ENCODE measurements around the gene TLR10.

DNA sequence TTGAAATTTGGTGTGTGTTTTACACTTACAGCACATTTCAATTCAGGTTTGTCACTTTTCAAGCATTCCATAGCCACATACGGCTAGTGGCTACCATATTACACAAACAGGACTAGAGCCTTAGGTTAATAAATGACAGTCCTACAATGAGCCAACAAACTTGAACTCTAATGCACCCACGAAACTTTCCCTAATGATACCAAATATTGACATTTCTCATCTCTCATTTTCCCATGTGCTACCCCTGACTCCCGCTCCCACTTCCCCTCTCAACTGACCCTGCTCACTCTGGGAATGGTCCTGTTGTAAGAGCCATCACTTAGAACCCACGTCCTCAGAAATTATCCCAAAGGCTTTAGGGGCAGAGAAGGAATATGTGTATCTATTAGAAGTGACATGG is 4.9 kb upstream of the TLR10 start:
- TF ChIP-seq EZH2phosphoT487 (IDR thresholded peaks at IDR 0.05; ENCODE audit: unreplicated experiment) = no peak
- TF ChIP-seq, protein P1, sequence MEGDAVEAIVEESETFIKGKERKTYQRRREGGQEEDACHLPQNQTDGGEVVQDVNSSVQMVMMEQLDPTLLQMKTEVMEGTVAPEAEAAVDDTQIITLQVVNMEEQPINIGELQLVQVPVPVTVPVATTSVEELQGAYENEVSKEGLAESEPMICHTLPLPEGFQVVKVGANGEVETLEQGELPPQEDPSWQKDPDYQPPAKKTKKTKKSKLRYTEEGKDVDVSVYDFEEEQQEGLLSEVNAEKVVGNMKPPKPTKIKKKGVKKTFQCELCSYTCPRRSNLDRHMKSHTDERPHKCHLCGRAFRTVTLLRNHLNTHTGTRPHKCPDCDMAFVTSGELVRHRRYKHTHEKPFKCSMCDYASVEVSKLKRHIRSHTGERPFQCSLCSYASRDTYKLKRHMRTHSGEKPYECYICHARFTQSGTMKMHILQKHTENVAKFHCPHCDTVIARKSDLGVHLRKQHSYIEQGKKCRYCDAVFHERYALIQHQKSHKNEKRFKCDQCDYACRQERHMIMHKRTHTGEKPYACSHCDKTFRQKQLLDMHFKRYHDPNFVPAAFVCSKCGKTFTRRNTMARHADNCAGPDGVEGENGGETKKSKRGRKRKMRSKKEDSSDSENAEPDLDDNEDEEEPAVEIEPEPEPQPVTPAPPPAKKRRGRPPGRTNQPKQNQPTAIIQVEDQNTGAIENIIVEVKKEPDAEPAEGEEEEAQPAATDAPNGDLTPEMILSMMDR (conservative IDR thresholded peaks at IDR 0.05; ENCODE audit: low read depth in 2 of 2) = no peak
- TF ChIP-seq, protein P2, sequence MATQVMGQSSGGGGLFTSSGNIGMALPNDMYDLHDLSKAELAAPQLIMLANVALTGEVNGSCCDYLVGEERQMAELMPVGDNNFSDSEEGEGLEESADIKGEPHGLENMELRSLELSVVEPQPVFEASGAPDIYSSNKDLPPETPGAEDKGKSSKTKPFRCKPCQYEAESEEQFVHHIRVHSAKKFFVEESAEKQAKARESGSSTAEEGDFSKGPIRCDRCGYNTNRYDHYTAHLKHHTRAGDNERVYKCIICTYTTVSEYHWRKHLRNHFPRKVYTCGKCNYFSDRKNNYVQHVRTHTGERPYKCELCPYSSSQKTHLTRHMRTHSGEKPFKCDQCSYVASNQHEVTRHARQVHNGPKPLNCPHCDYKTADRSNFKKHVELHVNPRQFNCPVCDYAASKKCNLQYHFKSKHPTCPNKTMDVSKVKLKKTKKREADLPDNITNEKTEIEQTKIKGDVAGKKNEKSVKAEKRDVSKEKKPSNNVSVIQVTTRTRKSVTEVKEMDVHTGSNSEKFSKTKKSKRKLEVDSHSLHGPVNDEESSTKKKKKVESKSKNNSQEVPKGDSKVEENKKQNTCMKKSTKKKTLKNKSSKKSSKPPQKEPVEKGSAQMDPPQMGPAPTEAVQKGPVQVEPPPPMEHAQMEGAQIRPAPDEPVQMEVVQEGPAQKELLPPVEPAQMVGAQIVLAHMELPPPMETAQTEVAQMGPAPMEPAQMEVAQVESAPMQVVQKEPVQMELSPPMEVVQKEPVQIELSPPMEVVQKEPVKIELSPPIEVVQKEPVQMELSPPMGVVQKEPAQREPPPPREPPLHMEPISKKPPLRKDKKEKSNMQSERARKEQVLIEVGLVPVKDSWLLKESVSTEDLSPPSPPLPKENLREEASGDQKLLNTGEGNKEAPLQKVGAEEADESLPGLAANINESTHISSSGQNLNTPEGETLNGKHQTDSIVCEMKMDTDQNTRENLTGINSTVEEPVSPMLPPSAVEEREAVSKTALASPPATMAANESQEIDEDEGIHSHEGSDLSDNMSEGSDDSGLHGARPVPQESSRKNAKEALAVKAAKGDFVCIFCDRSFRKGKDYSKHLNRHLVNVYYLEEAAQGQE (IDR thresholded peaks at IDR 0.05; ENCODE audit: unreplicated experiment) = no peak
- no peak for TF ChIP-seq POLR2AphosphoS5 (IDR thresholded peaks at IDR 0.05; ENCODE audit: low read depth)
- no peak for TF ChIP-seq EZH2 (IDR thresholded peaks at IDR 0.05; ENCODE audit: low read depth, unreplicated experiment)
- TF ChIP-seq STAT1 (IDR thresholded peaks at IDR 0.05; ENCODE audit: unreplicated experiment) = no peak
- no peak for TF ChIP-seq CREB1 (CRISPR knock-in tag; IDR thresholded peaks at IDR 0.05; ENCODE audit: low read depth)
- no peak for TF ChIP-seq JUNB (IDR thresholded peaks at IDR 0.05; ENCODE audit: unreplicated experiment)
- no peak for TF ChIP-seq ZNF114 (CRISPR knock-in tag; IDR thresholded peaks at IDR 0.05)
- no peak for TF ChIP-seq ZNF331 (CRISPR knock-in tag; IDR thresholded peaks at IDR 0.05; ENCODE audit: low read depth)
- no peak for TF ChIP-seq NANOG (IDR thresholded peaks at IDR 0.05; ENCODE audit: borderline replicate concordance)
